KMS-11 (cell line): ENCODE data around the gene DENND2D.

ENCODE experiments used
- H2AFZ ChIP-seq: fragments of 200-600 bp; sonication (generic); 2 replicates; pipeline ENCODE4 v1.6.1; 2016; ENCODE audit warnings: antibody characterized with exemption, mixed run types, low read depth
- H3K27ac ChIP-seq: fragments of 200-600 bp; sonication (generic); 2 replicates; pipeline ENCODE4 v1.6.1; 2016; ENCODE audit warnings: mild to moderate bottlenecking, mixed run types
- H3K27me3 ChIP-seq: fragments of 200-600 bp; sonication (generic); 2 replicates; pipeline ENCODE4 v1.6.1; 2017; ENCODE audit warnings: mild to moderate bottlenecking, low read depth, mixed run types, moderate library complexity; ENCODE audit not compliant: insufficient read depth
- H3K36me3 ChIP-seq: fragments of 200-600 bp; sonication (generic); 2 replicates; pipeline ENCODE4 v1.6.1; 2017; ENCODE audit warnings: mild to moderate bottlenecking, mixed run types; ENCODE audit not compliant: insufficient read depth
- H3K4me1 ChIP-seq: fragments of 200-600 bp; sonication (generic); 2 replicates; pipeline ENCODE4 v1.6.1; 2016; ENCODE audit warnings: mild to moderate bottlenecking, low read depth, mixed run types; ENCODE audit not compliant: poor library complexity, severe bottlenecking
- H3K4me2 ChIP-seq: fragments of 200-600 bp; sonication (generic); 2 replicates; pipeline ENCODE4 v1.7.0; 2016; ENCODE audit warnings: mild to moderate bottlenecking, mixed run types
- H3K4me3 ChIP-seq: fragments of 200-600 bp; sonication (generic); IDR thresholded peaks from 2 replicates; pipeline ENCODE4 v1.6.1; 2017; ENCODE audit warnings: low read depth, low read length, mixed read lengths; ENCODE audit not compliant: insufficient read depth
- H3K79me2 ChIP-seq: fragments of 200-600 bp; sonication (generic); 2 replicates; pipeline ENCODE4 v1.6.1; 2016; ENCODE audit warnings: low read depth, mixed run types; ENCODE audit not compliant: insufficient read depth
- H3K9ac ChIP-seq: fragments of 200-600 bp; sonication (generic); 2 replicates; pipeline ENCODE4 v1.6.1; 2016; ENCODE audit warnings: mild to moderate bottlenecking, mixed run types
- H4K20me1 ChIP-seq: fragments of 200-600 bp; sonication (generic); 2 replicates; pipeline ENCODE4 v1.6.1; 2016; ENCODE audit warnings: mild to moderate bottlenecking, mixed run types; ENCODE audit not compliant: insufficient read depth
- CTCF ChIP-seq: fragments of 200-600 bp; sonication (generic); conservative IDR thresholded peaks from 2 replicates; pipeline ENCODE4 v1.6.1; 2017; ENCODE audit warnings: low read depth, mild to moderate bottlenecking, antibody characterized with exemption, low read length, moderate library complexity, mixed read lengths

DENND2D gene

GRCh38 chr1:111161843-111162487 is 38.5 kb downstream of the DENND2D start:
- Histone ChIP-seq H2AFZ (no peak overlapping the region), H3K79me2 (no peaks in the 10 kb centered on the region), H3K4me2 (no peak overlapping the region), H4K20me1 (no peaks in the 10 kb centered on the region), H3K4me1 (no peaks in the 10 kb centered on the region), H3K9ac (no peak overlapping the region), H3K4me3 (no peak overlapping the region), H3K27ac (no peak overlapping the region), H3K27me3 (no peaks in the 10 kb centered on the region), H3K36me3 (no peaks in the 10 kb centered on the region)
- no peak for TF ChIP-seq CTCF

GRCh38 chr1:111157431-111157830 is 43.0 kb downstream of the DENND2D start:
- Histone ChIP-seq H3K4me3 (no peak overlapping the region), H3K79me2 (no peaks in the 10 kb centered on the region)

GRCh38 chr1:111154021-111154999 is 46.1 kb downstream of the DENND2D start:
- Histone ChIP-seq H3K27me3 (no peaks in the 10 kb centered on the region), H3K36me3 (no peaks in the 10 kb centered on the region), H4K20me1 (no peaks in the 10 kb centered on the region), H2AFZ (no peak overlapping the region), H3K79me2 (no peaks in the 10 kb centered on the region), H3K4me1 (no peaks in the 10 kb centered on the region), H3K4me3 (no peak overlapping the region), H3K4me2 (no peak overlapping the region), H3K9ac (no peak overlapping the region), H3K27ac (no peak overlapping the region)
- no peak for TF ChIP-seq CTCF

More at GRCh38 chr1:111157431-111157830, 43.0 kb downstream of the DENND2D start:
- TF ChIP-seq CTCF, result no peak
- H3K36me3 ChIP-seq, result no peaks in the 10 kb centered on the region
- H3K27me3 ChIP-seq, result no peaks in the 10 kb centered on the region
- H3K9ac ChIP-seq, result no peak overlapping the region
- no peak overlapping the region for H3K27ac ChIP-seq
- H3K4me1 ChIP-seq, result no peaks in the 10 kb centered on the region
- H4K20me1 ChIP-seq, result no peaks in the 10 kb centered on the region
- H3K4me2 ChIP-seq, result no peak overlapping the region
- no peak overlapping the region for H2AFZ ChIP-seq

- no peak overlapping the region for H2AFZ ChIP-seq
- H3K4me2 ChIP-seq, result no peak overlapping the region
- H3K4me1 ChIP-seq, result no peaks in the 10 kb centered on the region
- H3K27me3 ChIP-seq, result no peaks in the 10 kb centered on the region
- no peak overlapping the region for H3K4me3 ChIP-seq
- no peak overlapping the region for H3K27ac ChIP-seq
- H3K9ac ChIP-seq, result no peak overlapping the region
- H4K20me1 ChIP-seq, result no peaks in the 10 kb centered on the region
- TF ChIP-seq CTCF, result no peak
- no peaks in the 10 kb centered on the region for H3K79me2 ChIP-seq
- no peaks in the 10 kb centered on the region for H3K36me3 ChIP-seq
Observed at GRCh38 chr1:111151838-111152237, 48.6 kb downstream of the DENND2D start.
